Astrocyte (in vitro differentiated cells and primary cell): ENCODE measurements around the gene MTERF2. TPM values are rescaled to one million over a fixed set of nuclear protein-coding genes. Genes with fewer than 3 reads are reported as not detected.
A peak's percentile ranks its signal among the peaks of the same experiment; 100 is the strongest.

Source experiments
- DNase-seq: peaks from one replicate; pipeline ENCODE4 v3.0.0-alpha.2; 2010; ENCODE audit warnings: low read depth
- FAIRE-seq: peaks from 2 replicates; lab custom pipeline; 2011; peaks lifted over from hg19 to GRCh38; lab: Jason Lieb, UNC
- H2AFZ ChIP-seq: 2 replicates; pipeline ENCODE4 v1.6.0; 2012; ENCODE audit warnings: low read depth, low read length, inconsistent platforms
- H3K27ac ChIP-seq: 2 replicates; pipeline ENCODE4 v1.5.1; 2011; ENCODE audit warnings: low read depth, low read length, inconsistent platforms
- H3K27me3 ChIP-seq: 2 replicates; pipeline ENCODE4 v1.6.0; 2011; ENCODE audit warnings: low read length, inconsistent platforms; ENCODE audit not compliant: insufficient read depth
- H3K36me3 ChIP-seq: 2 replicates; pipeline ENCODE4 v1.5.1; 2011; ENCODE audit warnings: low read length, inconsistent platforms; ENCODE audit not compliant: insufficient read depth
- H3K4me1 ChIP-seq: 2 replicates; pipeline ENCODE4 v1.5.1; 2011; ENCODE audit warnings: low read length, inconsistent platforms; ENCODE audit not compliant: insufficient read depth
- H3K4me2 ChIP-seq: 2 replicates; pipeline ENCODE4 v1.6.0; 2012; ENCODE audit warnings: low read length, inconsistent platforms
- H3K4me3 ChIP-seq: 2 replicates; pipeline ENCODE4 v1.5.1; 2011; ENCODE audit warnings: low read depth, mild to moderate bottlenecking, low read length, inconsistent platforms; ENCODE audit not compliant: insufficient read depth
- H3K79me2 ChIP-seq: 2 replicates; pipeline ENCODE4 v1.6.0; 2012; ENCODE audit warnings: mild to moderate bottlenecking, low read length, inconsistent platforms; ENCODE audit not compliant: insufficient read depth
- H3K9ac ChIP-seq: 2 replicates; pipeline ENCODE4 v1.6.0; 2012; ENCODE audit warnings: mild to moderate bottlenecking, low read length, inconsistent platforms
- H3K9me3 ChIP-seq: 2 replicates; pipeline ENCODE4 v1.5.1; 2012; ENCODE audit warnings: low read depth, mild to moderate bottlenecking, low read length, inconsistent platforms; ENCODE audit not compliant: insufficient read depth
- H4K20me1 ChIP-seq: 2 replicates; pipeline ENCODE4 v1.6.0; 2012; ENCODE audit warnings: low read length, inconsistent platforms; ENCODE audit not compliant: insufficient read depth
- H3K27ac Mint-ChIP-seq: one replicate; pipeline ENCODE4 v1.8.0; 2021; ENCODE audit warnings: mild to moderate bottlenecking, mixed read lengths; ENCODE audit not compliant: unreplicated experiment
- H3K27me3 Mint-ChIP-seq: one replicate; pipeline ENCODE4 v1.8.0; 2021; ENCODE audit warnings: low read depth, mixed read lengths; ENCODE audit not compliant: unreplicated experiment
- H3K36me3 Mint-ChIP-seq: one replicate; pipeline ENCODE4 v1.8.0; 2021; ENCODE audit warnings: low read depth, mixed read lengths; ENCODE audit not compliant: unreplicated experiment
- H3K4me1 Mint-ChIP-seq: one replicate; pipeline ENCODE4 v1.8.0; 2021; ENCODE audit warnings: low read depth, mixed read lengths; ENCODE audit not compliant: unreplicated experiment
- H3K4me3 Mint-ChIP-seq: one replicate; pipeline ENCODE4 v1.8.0; 2021; ENCODE audit warnings: mild to moderate bottlenecking, moderate library complexity, mixed read lengths; ENCODE audit not compliant: unreplicated experiment
- H3K9me3 Mint-ChIP-seq: one replicate; pipeline ENCODE4 v1.8.0; 2021; ENCODE audit warnings: mild to moderate bottlenecking, mixed read lengths; ENCODE audit not compliant: unreplicated experiment
- CTCF ChIP-seq: IDR thresholded peaks from 2 replicates; pipeline ENCODE4 v1.5.1; 2011; ENCODE audit warnings: low read depth, mild to moderate bottlenecking, inconsistent platforms, low read length, moderate library complexity; ENCODE audit not compliant: insufficient read depth
- EZH2 ChIP-seq: IDR thresholded peaks from 2 replicates; pipeline ENCODE4 v1.6.1; 2012; ENCODE audit warnings: mild to moderate bottlenecking, low read length, inconsistent platforms; ENCODE audit not compliant: insufficient read depth
- total RNA-seq: library from RNA; stranded (reverse); gene quantifications from 2 replicates; pipeline ENCODE4 v1.2.1, GENCODE V29; 2021

Gene MTERF2
- total RNA-seq, 1 donor from 2014 or later = 5.1 TPM

- TF ChIP-seq CTCF = no peak
- Mint-ChIP-seq H3K4me1 (peaks cover 16% of the 10 kb centered on the region), H3K27me3 (no peaks in the 10 kb centered on the region), H3K9me3 (no peaks in the 10 kb centered on the region), H3K36me3 (peaks cover 5% of the 10 kb centered on the region), H3K27ac (no peak overlapping the region), H3K4me3 (no peak overlapping the region)
- Histone ChIP-seq H4K20me1 (peaks cover 9% of the 10 kb centered on the region), H2AFZ (no peak overlapping the region), H3K9ac (no peak overlapping the region), H3K27me3 (no peaks in the 10 kb centered on the region), H3K4me2 (no peak overlapping the region), H3K27ac (no peak overlapping the region), H3K4me1 (peaks cover 6% of the 10 kb centered on the region), H3K36me3 (no peaks in the 10 kb centered on the region), H3K4me3 (no peak overlapping the region), H3K79me2 (peaks cover 11% of the 10 kb centered on the region), H3K9me3 (no peaks in the 10 kb centered on the region)
- DNase-seq = no peak
- FAIRE-seq = no peak
Measured at GRCh38 chr12:106984588-106985137, 2.3 kb downstream of the MTERF2 start.

GRCh38 chr12:106982229-106982628 lies 4.7 kb downstream of the MTERF2 start:
- H3K9me3 ChIP-seq = no peaks in the 10 kb centered on the region
- Mint-ChIP-seq H3K27ac (peak overlapping the region; percentile 15), H3K9me3 (no peaks in the 10 kb centered on the region), H3K4me3 (no peak overlapping the region), H3K36me3 (peaks cover 5% of the 10 kb centered on the region), H3K27me3 (no peaks in the 10 kb centered on the region), H3K4me1 (peaks cover 15% of the 10 kb centered on the region)
- H3K79me2 ChIP-seq = peaks cover 11% of the 10 kb centered on the region
- H4K20me1 ChIP-seq = peaks cover 22% of the 10 kb centered on the region
- H3K9ac ChIP-seq = no peak overlapping the region
- H3K36me3 ChIP-seq = peaks cover 6% of the 10 kb centered on the region
- TF ChIP-seq EZH2 (no peak), CTCF (no peak)
- no peaks in the 10 kb centered on the region for H3K27me3 ChIP-seq
- no peak overlapping the region for H3K4me3 ChIP-seq
- no peak overlapping the region for H2AFZ ChIP-seq
- H3K4me1 ChIP-seq = peaks cover 16% of the 10 kb centered on the region
- no peak for DNase-seq
- no peak overlapping the region for H3K27ac ChIP-seq
- no peak for FAIRE-seq
- H3K4me2 ChIP-seq = no peak overlapping the region

GRCh38 chr12:106981788-106982187 lies 5.2 kb downstream of the MTERF2 start:
- no peak overlapping the region for H3K4me3 ChIP-seq
- H3K4me3 Mint-ChIP-seq = no peak overlapping the region
- H2AFZ ChIP-seq = no peak overlapping the region
- H3K9me3 Mint-ChIP-seq = no peaks in the 10 kb centered on the region
- peaks cover 16% of the 10 kb centered on the region for H3K4me1 Mint-ChIP-seq
- H3K36me3 ChIP-seq = peaks cover 6% of the 10 kb centered on the region
- H3K9me3 ChIP-seq = no peaks in the 10 kb centered on the region
- H3K4me1 ChIP-seq = peaks cover 19% of the 10 kb centered on the region
- H3K4me2 ChIP-seq = no peak overlapping the region
- FAIRE-seq = no peak
- peaks cover 25% of the 10 kb centered on the region for H4K20me1 ChIP-seq
- peaks cover 11% of the 10 kb centered on the region for H3K79me2 ChIP-seq
- peak overlapping the region; percentile 15 for H3K27ac Mint-ChIP-seq
- DNase-seq = no peak
- TF ChIP-seq CTCF (no peak), EZH2 (no peak)
- H3K27ac ChIP-seq = no peak overlapping the region
- no peaks in the 10 kb centered on the region for H3K27me3 Mint-ChIP-seq
- peaks cover 5% of the 10 kb centered on the region for H3K36me3 Mint-ChIP-seq
- H3K27me3 ChIP-seq = no peaks in the 10 kb centered on the region
- no peak overlapping the region for H3K9ac ChIP-seq
